GDM1 (cell line): ENCODE results near the gene NSA2.
"Not testable (repeated sequence)": the region's sequence is repeated elsewhere in the genome, so short reads cannot be mapped to it uniquely, and the experiment has no call there.

Source experiments
- DNase-seq: peaks from one replicate; lab custom pipeline; 2025; lab: John Stamatoyannopoulos, UW

Gene NSA2

GRCh38 chr5:74766849-74767578 is at the start of gene NSA2, which contains the start of gene GFM2:
Gene NSA2, plus strand, starts transcription at chr5:74767249. Its CDS starts 112 bp downstream, at chr5:74767361.
Gene GFM2, minus strand, starts transcription at chr5:74767117. Its CDS starts 3,375 bp downstream, at chr5:74763742.
- peak; percentile 86 for DNase-seq

DNA sequence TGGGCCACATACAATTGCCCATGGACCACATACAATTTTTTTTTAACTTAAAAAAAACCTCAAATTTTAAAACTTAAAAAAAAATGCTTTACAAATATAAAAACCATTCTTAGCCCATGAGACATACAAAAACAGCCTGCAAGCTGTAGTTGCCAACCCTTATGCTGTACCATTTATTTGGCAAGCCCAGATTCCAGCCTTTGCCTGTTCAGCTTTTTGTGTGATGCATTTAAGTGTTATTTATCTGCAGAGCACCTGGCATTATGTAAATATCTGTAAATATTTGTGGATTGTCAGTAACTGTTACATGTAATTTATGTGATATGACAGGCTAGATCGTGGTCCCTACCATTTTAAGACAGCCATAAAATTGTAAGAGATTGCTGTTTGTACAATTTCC is 49.5 kb upstream of the NSA2 start:
- no peak for DNase-seq

- no peak for DNase-seq
Observed at GRCh38 chr5:74722271-74722670, 44.8 kb upstream of the NSA2 start.

GRCh38 chr5:74725331-74725730 is 41.7 kb upstream of the NSA2 start:
- no peak for DNase-seq

DNA sequence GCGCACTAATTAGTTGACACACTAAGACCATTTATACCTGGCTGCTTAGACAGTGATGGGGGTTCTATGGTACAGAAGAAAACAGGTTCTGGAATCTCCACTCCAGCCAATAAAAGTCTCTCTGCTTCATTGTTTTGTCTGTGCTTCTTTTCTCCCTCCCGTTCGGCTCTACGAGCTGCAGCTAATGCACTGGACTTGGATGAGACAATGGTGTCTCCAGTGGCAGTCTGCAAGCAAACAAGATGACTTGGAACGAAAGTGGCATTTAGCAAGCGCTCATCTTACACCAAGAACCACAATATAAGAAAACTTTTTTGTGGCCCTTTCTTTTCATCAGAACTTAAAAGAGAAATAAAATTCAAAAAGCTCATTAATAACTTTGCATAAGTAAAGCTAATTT is 30.3 kb upstream of the NSA2 start:
- DNase-seq: no peak

GRCh38 chr5:74738406-74738805 is 28.6 kb upstream of the NSA2 start:
- no peak for DNase-seq

GRCh38 chr5:74748742-74749141 is 18.3 kb upstream of the NSA2 start:
- DNase-seq: not testable (repeated sequence)

DNA sequence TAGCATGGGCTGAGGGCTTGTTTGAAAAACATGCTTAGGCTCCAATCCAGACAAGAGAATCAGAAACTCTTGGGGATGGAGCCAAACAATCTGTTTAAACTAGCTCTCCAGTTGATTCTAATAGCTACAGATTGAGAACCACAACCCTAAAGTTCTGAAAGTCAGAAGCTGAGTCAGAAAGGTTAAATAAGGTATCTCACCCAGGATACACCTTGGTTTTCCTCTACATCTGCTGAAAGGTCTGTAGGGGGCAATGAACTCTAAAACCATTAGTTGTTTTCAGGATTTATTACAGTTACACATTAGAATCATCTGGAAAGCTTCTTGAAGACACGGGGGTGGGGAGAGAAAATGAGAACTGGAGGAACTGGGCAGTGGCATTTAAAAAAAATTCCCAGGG is 5.8 kb upstream of the NSA2 start:
- DNase-seq: no peak

DNA sequence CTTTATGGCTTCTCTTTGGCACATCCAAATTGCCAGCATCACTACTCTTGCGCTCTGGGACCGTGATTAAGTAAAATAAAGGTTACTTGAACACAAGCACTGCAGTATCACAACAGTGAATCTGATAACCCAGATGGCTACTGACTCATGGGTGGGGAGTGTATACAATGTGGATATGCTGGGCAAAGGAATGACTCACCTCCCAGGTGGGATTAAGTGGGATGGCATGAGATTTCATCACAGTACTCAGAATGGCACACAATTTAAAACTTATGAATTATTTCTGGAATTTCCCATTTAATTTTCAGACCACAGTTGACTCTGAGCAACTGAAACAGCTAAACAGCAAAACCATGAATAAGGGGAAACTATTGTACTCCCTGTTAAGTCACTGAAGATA is 4.5 kb upstream of the NSA2 start:
- no peak for DNase-seq

- DNase-seq: no peak
Observed at GRCh38 chr5:74763504-74763903, 3.5 kb upstream of the NSA2 start.

- DNase-seq: no peak
Observed at GRCh38 chr5:74765201-74765600, 1.8 kb upstream of the NSA2 start.

- DNase-seq: no peak
Observed at GRCh38 chr5:74765929-74766328, 1.1 kb upstream of the NSA2 start.

DNA sequence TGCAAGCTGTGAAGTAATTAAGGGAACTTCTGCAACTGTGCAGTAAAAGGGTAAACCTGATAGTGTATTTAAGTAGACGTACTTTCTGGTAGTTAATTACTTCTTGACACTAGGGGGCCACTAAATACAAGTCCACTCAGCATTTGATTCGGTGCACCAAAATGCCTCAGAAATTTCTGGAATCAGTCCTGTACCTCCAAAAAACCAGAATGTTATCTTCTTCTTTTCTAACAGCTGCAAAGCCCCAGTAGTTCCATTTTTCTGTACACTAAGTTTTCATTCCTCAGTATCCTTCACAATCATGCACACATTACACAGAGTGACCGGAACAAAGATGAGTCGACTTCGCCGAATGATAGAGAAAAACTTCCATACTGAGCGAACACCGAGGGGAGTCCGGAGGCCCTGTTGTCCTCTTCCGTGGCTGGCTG is 616 bp upstream of the NSA2 start:
- no peak for DNase-seq

DNA sequence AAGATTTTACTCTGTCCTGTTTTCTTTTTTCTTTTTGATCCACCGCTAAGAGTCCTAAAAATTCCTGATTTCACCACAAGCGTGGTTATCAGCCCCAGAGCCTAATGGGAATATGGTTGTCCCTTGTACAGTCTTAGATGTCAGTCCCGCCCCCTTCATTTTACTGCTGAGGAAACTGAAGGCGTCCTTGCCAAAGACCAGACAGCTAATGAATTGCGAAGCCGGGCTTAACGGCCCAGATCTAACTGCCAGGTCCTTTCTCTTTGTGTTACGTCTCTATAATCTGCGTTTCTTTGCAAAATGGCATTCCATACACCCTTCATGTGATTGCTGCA is 497 bp downstream of the NSA2 start:
- no peak for DNase-seq

GRCh38 chr5:74772359-74772758 is 5.3 kb downstream of the NSA2 start:
- no peak for DNase-seq

DNA sequence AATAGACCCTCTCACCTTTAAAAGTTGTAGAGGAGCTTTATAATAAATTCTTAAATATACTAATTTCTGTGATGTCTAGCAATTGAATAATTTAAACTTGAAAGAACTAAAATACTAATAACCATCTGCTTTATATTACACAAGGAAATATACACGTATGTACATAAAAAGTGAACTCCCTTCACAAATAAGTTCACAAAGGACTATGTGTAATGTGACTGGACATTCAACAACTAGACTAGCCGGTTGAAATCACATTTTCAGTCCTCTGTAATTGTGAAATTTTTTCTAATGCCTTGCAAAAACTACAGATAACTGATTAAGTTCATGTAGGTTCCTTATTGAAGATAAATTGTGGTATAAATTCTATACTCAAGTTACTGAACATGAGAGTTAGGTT is 11.6 kb downstream of the NSA2 start:
- no peak for DNase-seq

GRCh38 chr5:74786851-74787250 is 19.8 kb downstream of the NSA2 start:
- DNase-seq: no peak

DNA sequence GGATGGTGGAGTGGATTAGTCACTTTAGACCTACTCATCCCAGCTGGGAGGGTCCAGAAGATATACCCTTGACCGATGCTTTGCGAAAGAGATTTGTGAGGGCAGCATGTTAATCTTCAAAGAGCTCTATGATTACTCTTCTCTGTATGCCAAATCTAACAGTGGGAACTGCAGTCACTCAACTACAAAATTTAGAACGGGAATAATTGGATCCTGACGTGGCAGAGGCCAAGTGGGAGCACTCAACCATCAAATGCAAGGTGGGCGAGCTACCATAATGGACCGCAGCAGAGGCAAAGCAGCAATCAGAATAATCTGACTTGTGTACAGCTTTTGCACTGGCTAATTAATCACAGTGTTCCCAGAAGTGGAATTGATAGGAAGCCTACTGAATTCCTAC is 20.4 kb downstream of the NSA2 start:
- DNase-seq: no peak

DNA sequence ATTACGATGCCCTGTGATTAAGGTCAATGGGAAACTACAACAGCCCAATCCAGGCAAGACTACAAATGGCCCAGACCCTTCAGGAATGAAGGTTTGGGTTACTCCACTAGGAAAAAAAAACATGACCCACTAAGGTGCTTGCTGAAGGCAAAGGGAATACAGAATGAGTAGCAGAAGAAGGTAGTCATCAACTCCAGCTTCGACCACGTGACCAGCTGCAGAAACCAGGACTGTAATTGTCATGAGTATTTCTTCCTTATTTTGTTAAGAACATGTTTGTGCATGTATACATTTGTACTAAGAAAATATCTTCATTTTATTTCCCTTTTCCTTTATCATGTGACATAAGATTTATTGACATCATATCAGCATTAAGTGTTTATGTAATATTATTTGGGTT is 24.6 kb downstream of the NSA2 start:
- DNase-seq: not testable (repeated sequence)

DNA sequence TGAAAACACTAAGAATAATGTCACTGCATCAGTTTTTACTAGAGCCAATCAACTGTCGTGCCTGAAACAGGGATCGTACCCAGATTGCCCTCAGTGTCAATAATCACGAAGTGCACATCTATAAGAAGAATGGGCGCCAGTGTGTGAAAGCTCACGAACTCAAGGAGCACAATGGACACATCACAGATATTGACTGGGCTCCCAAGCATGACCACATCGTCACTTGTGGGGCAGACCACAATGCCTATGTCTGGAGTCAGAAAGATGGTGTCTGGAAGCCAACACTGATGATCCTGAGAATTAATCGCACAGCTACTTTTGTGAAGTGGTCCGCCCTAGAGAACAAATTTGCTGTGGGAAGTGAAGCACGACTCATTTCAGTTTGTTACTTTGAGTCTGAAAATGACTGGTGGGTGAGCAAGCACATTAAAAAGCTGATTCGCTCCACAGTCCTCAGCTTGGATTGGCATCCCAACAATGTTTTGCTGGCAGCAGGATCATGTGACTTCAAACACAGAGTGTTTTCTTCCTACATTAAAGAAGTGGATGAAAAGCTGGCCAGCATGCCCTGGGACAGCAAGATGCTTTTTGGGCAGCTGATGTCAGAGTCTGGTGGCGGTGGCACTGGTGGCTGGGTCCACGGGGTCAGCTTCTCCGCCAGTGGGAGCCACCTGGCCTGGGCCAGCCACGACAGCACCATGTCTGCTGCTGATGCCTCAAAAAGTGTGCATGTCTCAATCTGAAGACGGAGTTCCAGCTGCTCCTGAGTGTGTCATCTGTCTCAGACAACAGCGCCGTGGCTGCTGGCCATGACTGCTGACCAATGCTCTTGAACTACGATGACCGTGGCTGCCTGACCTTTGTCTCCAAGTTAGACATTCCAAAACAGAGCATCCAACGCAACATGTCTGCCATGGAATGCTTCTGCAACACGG is 32.2 kb downstream of the NSA2 start:
- no peak for DNase-seq

- DNase-seq: no peak
Observed at GRCh38 chr5:74801197-74801596, 34.1 kb downstream of the NSA2 start.

GRCh38 chr5:74801941-74802340 is 34.9 kb downstream of the NSA2 start:
- DNase-seq: no peak

DNA sequence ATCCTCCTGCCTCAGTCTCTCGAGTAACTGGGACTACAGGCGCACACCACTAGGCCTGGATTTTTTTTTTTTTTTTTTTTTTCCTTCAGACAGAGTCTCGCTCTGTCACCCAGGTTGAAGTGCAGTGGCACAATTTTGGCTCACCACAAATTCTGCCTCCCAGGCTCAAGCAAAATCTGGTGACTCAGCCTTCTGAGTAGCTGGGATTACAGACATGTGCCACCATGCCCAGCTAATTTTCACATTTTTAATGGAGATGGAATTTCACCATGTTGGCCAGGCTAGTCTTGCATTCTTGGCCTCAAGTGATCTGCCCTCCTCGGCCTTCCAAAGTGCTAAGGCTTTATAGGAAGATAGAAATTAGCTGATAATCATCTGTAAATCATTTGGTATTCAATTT is 43.9 kb downstream of the NSA2 start:
- DNase-seq: no peak
